ENCODE measurements around the gene RALGAPA2. TPM values are rescaled to one million over a fixed set of nuclear protein-coding genes. Genes with fewer than 3 reads are reported as not detected.

Gene RALGAPA2
- total RNA-seq, 1 experiment from 2014 or later, result 10.8 TPM

DNA sequence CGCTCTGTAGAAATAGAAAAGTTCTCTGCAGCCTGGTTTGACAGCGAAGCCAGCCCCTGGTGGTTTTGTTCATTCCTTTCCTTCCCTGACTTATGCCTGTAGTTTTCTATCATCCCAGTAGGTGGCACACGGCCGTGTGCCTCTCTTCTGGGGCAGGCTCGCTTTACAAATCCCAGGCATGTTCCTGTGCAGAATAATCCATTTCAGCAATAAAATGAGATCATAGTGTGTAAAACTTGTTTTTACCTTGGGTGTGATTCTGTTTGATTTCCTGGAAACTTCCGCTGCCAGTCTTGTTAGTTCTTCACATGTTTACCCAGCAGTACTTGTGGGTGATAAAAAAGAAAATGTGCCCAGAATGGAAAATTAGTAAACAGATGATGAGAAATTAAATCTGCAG, 352.0 kb downstream of the RALGAPA2 start:
- no peaks in the 10 kb centered on the region for H3K4me1 ChIP-seq (ENCODE audit: control insufficient read depth in 1 of 2, insufficient read depth in 2 of 2, low read length in 2 of 2)
- no peak overlapping the region for H3K9ac ChIP-seq (ENCODE audit: low read length)
- no TSS peak for BruUV-seq (replicated peaks)
- TF ChIP-seq CEBPB (IDR thresholded peaks at IDR 0.05; ENCODE audit: low read depth) (no peak), RAD21 (IDR thresholded peaks at IDR 0.05; ENCODE audit: low read depth) (peak; percentile 62)
- TF ChIP-seq, protein P1, sequence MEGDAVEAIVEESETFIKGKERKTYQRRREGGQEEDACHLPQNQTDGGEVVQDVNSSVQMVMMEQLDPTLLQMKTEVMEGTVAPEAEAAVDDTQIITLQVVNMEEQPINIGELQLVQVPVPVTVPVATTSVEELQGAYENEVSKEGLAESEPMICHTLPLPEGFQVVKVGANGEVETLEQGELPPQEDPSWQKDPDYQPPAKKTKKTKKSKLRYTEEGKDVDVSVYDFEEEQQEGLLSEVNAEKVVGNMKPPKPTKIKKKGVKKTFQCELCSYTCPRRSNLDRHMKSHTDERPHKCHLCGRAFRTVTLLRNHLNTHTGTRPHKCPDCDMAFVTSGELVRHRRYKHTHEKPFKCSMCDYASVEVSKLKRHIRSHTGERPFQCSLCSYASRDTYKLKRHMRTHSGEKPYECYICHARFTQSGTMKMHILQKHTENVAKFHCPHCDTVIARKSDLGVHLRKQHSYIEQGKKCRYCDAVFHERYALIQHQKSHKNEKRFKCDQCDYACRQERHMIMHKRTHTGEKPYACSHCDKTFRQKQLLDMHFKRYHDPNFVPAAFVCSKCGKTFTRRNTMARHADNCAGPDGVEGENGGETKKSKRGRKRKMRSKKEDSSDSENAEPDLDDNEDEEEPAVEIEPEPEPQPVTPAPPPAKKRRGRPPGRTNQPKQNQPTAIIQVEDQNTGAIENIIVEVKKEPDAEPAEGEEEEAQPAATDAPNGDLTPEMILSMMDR (IDR thresholded peaks at IDR 0.05 in 2 of 3, conservative IDR thresholded peaks at IDR 0.05 in 1 of 3; ENCODE audit: borderline replicate concordance in 1 of 3, insufficient read depth in 1 of 3, low read depth in 2 of 3, low read length in 2 of 3), result peak; percentile 66 to 86 (median 77); a peak in 5 of 6 replicates
- peak overlapping the region; percentile 52 for H2AFZ ChIP-seq (ENCODE audit: low read depth, low read length, poor library complexity, severe bottlenecking)
- no peaks in the 10 kb centered on the region for H3K79me2 ChIP-seq (ENCODE audit: insufficient read depth, low read length)
- no peak overlapping the region for H3K27ac ChIP-seq (ENCODE audit: low read depth, low read length)
- ATAC-seq (peak; percentile 96), DNase-seq (ENCODE audit: low read depth, low spot score) (peak; percentile 40)
- CTCF ChIA-PET, result interaction anchor here (1.2 kb wide), 1 partner anchor 234 kb away, joined by 3 read pairs; no protein-coding TSS in a partner anchor
- no peaks in the 10 kb centered on the region for H3K36me3 ChIP-seq (ENCODE audit: control insufficient read depth in 1 of 2, insufficient read depth in 2 of 2, low read length in 2 of 2)
- peak overlapping the region; percentile 13; the same call in 1 of the 2 replicates for H3K4me2 ChIP-seq (ENCODE audit: low read length)
- no peaks in the 10 kb centered on the region for H3K9me3 ChIP-seq (ENCODE audit: control insufficient read depth in 1 of 2, insufficient read depth in 1 of 2, low read depth in 1 of 2, low read length in 2 of 2)
- H3K9me2 ChIP-seq (ENCODE audit: insufficient read depth), result no peaks in the 10 kb centered on the region
- no peaks in the 10 kb centered on the region for H4K20me1 ChIP-seq (ENCODE audit: insufficient read depth)
- intact Hi-C loops (cut with micrococcal nuclease), result loop anchor here (1.0 kb wide), 1 partner anchor 208 kb away; no protein-coding TSS in a partner anchor
- POLR2A ChIA-PET, result no interaction called here
- H3K27me3 ChIP-seq (ENCODE audit: insufficient read depth, low read length), result peaks cover 19% of the 10 kb centered on the region
- RAD21 ChIA-PET (ENCODE audit: low non-redundant PET in 1 of 2, low total read pairs in 2 of 2, uncharacterized antibody in 2 of 2, unreplicated experiment in 2 of 2), result no interaction called here
- no peak overlapping the region for H3K4me3 ChIP-seq (replicated peaks in 1 of 2; ENCODE audit: low read depth in 1 of 2, low read length in 2 of 2)

DNA sequence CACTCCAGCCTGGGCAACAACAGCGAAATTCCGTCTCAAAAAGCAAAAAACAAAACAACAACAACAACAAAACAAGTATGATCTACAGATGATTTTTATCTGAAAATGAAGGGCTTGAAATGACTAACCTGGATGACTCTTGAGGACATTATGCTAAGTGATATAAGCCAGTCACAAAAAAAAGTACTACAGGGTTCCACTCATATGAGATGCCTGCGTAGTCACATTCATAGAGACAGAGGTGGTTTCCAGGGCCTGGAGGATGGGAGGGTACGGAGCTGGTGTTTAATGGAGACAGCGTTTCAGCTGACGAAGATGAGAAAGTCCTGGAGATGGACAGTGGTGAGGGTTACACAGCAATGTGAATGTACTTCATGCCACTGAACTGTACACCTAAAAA, 352.8 kb downstream of the RALGAPA2 start:
- no peak for DNase-seq (ENCODE audit: low read depth, low spot score)
- intact Hi-C loops (cut with micrococcal nuclease), result loop anchor here (1.0 kb wide), 1 partner anchor 209 kb away; no protein-coding TSS in a partner anchor
- Histone ChIP-seq H3K4me1 (ENCODE audit: control insufficient read depth in 1 of 2, insufficient read depth in 2 of 2, low read length in 2 of 2) (no peaks in the 10 kb centered on the region), H3K9ac (ENCODE audit: low read length) (no peak overlapping the region), H3K4me2 (ENCODE audit: low read length) (no peak overlapping the region), H3K79me2 (ENCODE audit: insufficient read depth, low read length) (no peaks in the 10 kb centered on the region), H3K27ac (ENCODE audit: low read depth, low read length) (no peak overlapping the region), H3K27me3 (ENCODE audit: insufficient read depth, low read length) (peaks cover 19% of the 10 kb centered on the region), H3K9me2 (ENCODE audit: insufficient read depth) (no peaks in the 10 kb centered on the region), H3K9me3 (ENCODE audit: control insufficient read depth in 1 of 2, insufficient read depth in 1 of 2, low read depth in 1 of 2, low read length in 2 of 2) (no peaks in the 10 kb centered on the region), H2AFZ (ENCODE audit: low read depth, low read length, poor library complexity, severe bottlenecking) (peak overlapping the region; percentile 52), H4K20me1 (ENCODE audit: insufficient read depth) (no peaks in the 10 kb centered on the region), H3K36me3 (ENCODE audit: control insufficient read depth in 1 of 2, insufficient read depth in 2 of 2, low read length in 2 of 2) (no peaks in the 10 kb centered on the region), H3K4me3 (replicated peaks in 1 of 2; ENCODE audit: low read depth in 1 of 2, low read length in 2 of 2) (no peak overlapping the region)
- POLR2A ChIA-PET, result no interaction called here
- no TSS peak for BruUV-seq (replicated peaks)
- CTCF ChIA-PET, result interaction anchor here (0.9 to 1.2 kb wide), 2 partner anchors 58 to 235 kb away, joined by 3 read pairs; no protein-coding TSS in a partner anchor
- TF ChIP-seq, protein P2, sequence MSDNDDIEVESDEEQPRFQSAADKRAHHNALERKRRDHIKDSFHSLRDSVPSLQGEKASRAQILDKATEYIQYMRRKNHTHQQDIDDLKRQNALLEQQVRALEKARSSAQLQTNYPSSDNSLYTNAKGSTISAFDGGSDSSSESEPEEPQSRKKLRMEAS (IDR thresholded peaks at IDR 0.05), result no peak
- TF ChIP-seq ZNF274 (IDR thresholded peaks at IDR 0.05; ENCODE audit: low read depth, low read length) (no peak), CEBPB (IDR thresholded peaks at IDR 0.05; ENCODE audit: low read depth) (no peak), POLR2A (IDR thresholded peaks at IDR 0.05; ENCODE audit: borderline replicate concordance, extremely low read depth, insufficient read depth, insufficient read length) (no peak), SP1 (IDR thresholded peaks at IDR 0.05; ENCODE audit: low read depth) (no peak), EZH2 (IDR thresholded peaks at IDR 0.05) (no peak), SRF (IDR thresholded peaks at IDR 0.05; ENCODE audit: low read depth) (no peak), EGR1 (IDR thresholded peaks at IDR 0.05; ENCODE audit: low read depth) (no peak), FOSL1 (IDR thresholded peaks at IDR 0.05; ENCODE audit: low read depth) (no peak), RAD21 (IDR thresholded peaks at IDR 0.05; ENCODE audit: low read depth) (no peak), ELF1 (IDR thresholded peaks at IDR 0.05; ENCODE audit: borderline replicate concordance, low read depth) (no peak), TCF7L2 (IDR thresholded peaks at IDR 0.05; ENCODE audit: borderline replicate concordance, extremely low read depth, insufficient read depth, insufficient read length) (no peak)
- TF ChIP-seq, protein P1 (IDR thresholded peaks at IDR 0.05 in 2 of 3, conservative IDR thresholded peaks at IDR 0.05 in 1 of 3; ENCODE audit: borderline replicate concordance in 1 of 3, insufficient read depth in 1 of 3, low read depth in 2 of 3, low read length in 2 of 3), result no peak
- TF ChIP-seq, protein P3, sequence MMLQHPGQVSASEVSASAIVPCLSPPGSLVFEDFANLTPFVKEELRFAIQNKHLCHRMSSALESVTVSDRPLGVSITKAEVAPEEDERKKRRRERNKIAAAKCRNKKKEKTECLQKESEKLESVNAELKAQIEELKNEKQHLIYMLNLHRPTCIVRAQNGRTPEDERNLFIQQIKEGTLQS (IDR thresholded peaks at IDR 0.05), result no peak
- RAD21 ChIA-PET (ENCODE audit: low non-redundant PET in 1 of 2, low total read pairs in 2 of 2, uncharacterized antibody in 2 of 2, unreplicated experiment in 2 of 2), result no interaction called here
- ATAC-seq, result no peak

Data from HCT116 (cell line).